OCI-M1 (cell line): ENCODE data around the gene PARP11.

ENCODE experiments used
- DNase-seq: peaks from one replicate; lab custom pipeline; 2025; lab: John Stamatoyannopoulos, UW

Gene PARP11

DNA sequence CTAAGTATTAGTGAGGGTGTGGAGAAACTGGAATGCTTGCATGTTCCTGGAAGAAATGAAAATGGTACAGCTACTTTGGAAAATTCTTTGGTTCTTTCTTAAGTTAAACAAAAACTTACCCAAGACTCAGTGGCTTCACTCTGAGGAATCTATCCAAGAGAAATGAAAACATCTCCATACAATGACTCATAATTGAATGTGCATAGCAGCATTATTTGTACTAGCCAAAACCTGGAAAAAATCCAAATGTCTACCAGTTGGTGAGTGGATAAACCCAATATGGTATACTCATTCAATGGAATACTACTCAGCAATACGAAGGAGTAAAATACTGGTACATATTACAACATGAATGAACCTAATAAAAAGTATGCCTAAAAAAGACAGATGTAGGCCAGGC, 102.3 kb downstream of the PARP11 start:
- no peak for DNase-seq

- DNase-seq, result no peak
Observed at GRCh38 chr12:3768911-3769447, 104.2 kb downstream of the PARP11 start.

- no peak for DNase-seq
Observed at GRCh38 chr12:3761116-3761735, 112.0 kb downstream of the PARP11 start.

DNA sequence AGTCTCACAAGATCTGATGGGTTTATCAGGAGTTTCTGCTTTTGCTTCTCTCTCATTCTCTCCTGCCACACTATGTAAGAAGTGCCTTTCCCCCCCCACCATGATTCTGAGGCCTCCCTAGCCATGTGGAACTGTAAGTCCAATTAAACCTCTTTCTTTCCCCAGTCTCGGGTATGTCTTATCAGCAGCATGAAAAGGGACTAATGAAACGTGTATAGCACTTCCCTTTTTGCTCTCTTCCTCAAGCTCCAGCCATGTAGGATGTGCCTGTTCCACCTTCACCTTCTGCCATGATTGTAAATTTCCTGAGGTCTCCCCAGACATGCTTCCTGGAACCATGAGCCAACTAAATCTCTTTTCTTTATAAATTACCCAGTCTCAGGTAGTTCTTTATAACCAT, 113.3 kb downstream of the PARP11 start:
- DNase-seq, result peak; percentile 41
